ENCODE data around the gene PABPC1L2B. TPM values are rescaled to one million over a fixed set of nuclear protein-coding genes. Genes with fewer than 3 reads are reported as not detected.

PABPC1L2B gene
- total RNA-seq, 2 donors from 2014 or later: 2.0 TPM; not detected in 1

GRCh38 chrX:73028876-73029275 lies 26.1 kb downstream of the PABPC1L2B start:
- no peaks in the 10 kb centered on the region for H3K36me3 ChIP-seq
- no peaks in the 10 kb centered on the region for H3K9me3 ChIP-seq
- 0% methylated on average over 1 of the region's 1 CpG for WGBS
- intact Hi-C loops (cut with DNase I): no loop called here
- no peak for DNase-seq (ENCODE audit: low spot score)
- no peak overlapping the region for H3K4me3 ChIP-seq
- no peaks in the 10 kb centered on the region for H3K27me3 ChIP-seq (replicated peaks; ENCODE audit: insufficient read depth)
- TF ChIP-seq CTCF (IDR thresholded peaks at IDR 0.05) (no peak), POLR2AphosphoS5 (IDR thresholded peaks at IDR 0.05) (no peak), POLR2A (IDR thresholded peaks at IDR 0.05) (no peak)
- no peak overlapping the region for H3K27ac ChIP-seq
- no peaks in the 10 kb centered on the region for H3K4me1 ChIP-seq (replicated peaks)

Other genes starting within 250 kb of the PABPC1L2B start
- 1 to 10 TPM; 2.8 to 4.4 TPM for gene DMRTC1B, start 226.0 kb upstream of the PABPC1L2B start, total RNA-seq
- gene FAM236B, start 220.3 kb upstream of the PABPC1L2B start, total RNA-seq: 10 to 100 TPM in 1 of 2 donors, not detected in 1; 81.3 TPM
- not detected for gene FAM236D, start 194.7 kb upstream of the PABPC1L2B start, total RNA-seq
- not detected for gene FAM236C, start 90.3 kb upstream of the PABPC1L2B start, total RNA-seq
- gene FAM236A, start 64.7 kb upstream of the PABPC1L2B start, total RNA-seq: 100 to 1,000 TPM in 1 of 2 donors, not detected in 1; 362 TPM
- gene DMRTC1, start 59.1 kb upstream of the PABPC1L2B start, total RNA-seq: under 1 TPM; 0.40 to 0.73 TPM
- gene PABPC1L2A, start 76.6 kb downstream of the PABPC1L2B start, total RNA-seq: 1 to 10 TPM in 1 of 2 donors, under 1 TPM in 1; 0.14 to 5.6 TPM
- gene NAP1L2, start 211.9 kb downstream of the PABPC1L2B start, total RNA-seq: 10 to 100 TPM in 1 of 2 donors, 1 to 10 TPM in 1; 4.5 to 21.9 TPM